IMR-90 (cell line): Measurements from ENCODE around the gene TIAM2.

ENCODE experiments used
- BHLHE40 ChIP-seq: fragments of 150-350 bp; IDR thresholded peaks from 2 replicates; pipeline ENCODE4 v1.6.1; 2016; ENCODE audit warnings: mild to moderate bottlenecking, low read depth, low read length
- CEBPB ChIP-seq: IDR thresholded peaks from 2 replicates; pipeline ENCODE4 v1.6.1; 2012; ENCODE audit warnings: low read depth, low read length, improper control_type of control experiment
- CHD1 ChIP-seq: IDR thresholded peaks from 2 replicates; pipeline ENCODE4 v1.6.1; 2012; ENCODE audit warnings: low read depth, low read length, improper control_type of control experiment
- CTCF ChIP-seq: conservative IDR thresholded peaks from 2 replicates; pipeline ENCODE4 v1.5.1; 2012; ENCODE audit warnings: mild to moderate bottlenecking, low read depth, low read length, improper control_type of control experiment
- ELK1 ChIP-seq: fragments of 150-350 bp; IDR thresholded peaks from 2 replicates; pipeline ENCODE4 v1.6.1; 2016; ENCODE audit warnings: low read depth, mild to moderate bottlenecking, low read length, moderate library complexity, borderline replicate concordance
- FOS ChIP-seq: fragments of 150-350 bp; IDR thresholded peaks from 2 replicates; pipeline ENCODE4 v1.6.1; 2016; ENCODE audit warnings: low read depth, low read length
- MAFK ChIP-seq: IDR thresholded peaks from 2 replicates; pipeline ENCODE4 v1.6.1; 2012; ENCODE audit warnings: low read depth, low read length, improper control_type of control experiment
- MAZ ChIP-seq: IDR thresholded peaks from 2 replicates; pipeline ENCODE4 v1.6.1; 2012; ENCODE audit warnings: low read depth, mild to moderate bottlenecking, low read length, improper control_type of control experiment, moderate library complexity, borderline replicate concordance
- POLR2A ChIP-seq: IDR thresholded peaks from 2 replicates; pipeline ENCODE4 v1.6.1; 2012; ENCODE audit warnings: mild to moderate bottlenecking, low read depth, low read length
- RAD21 ChIP-seq: IDR thresholded peaks from 2 replicates; pipeline ENCODE4 v1.6.1; 2012; ENCODE audit warnings: low read length, improper control_type of control experiment
- RFX5 ChIP-seq: IDR thresholded peaks from 2 replicates; pipeline ENCODE4 v1.8.0; 2012; ENCODE audit warnings: low read depth, mild to moderate bottlenecking, low read length, moderate library complexity
- SMC3 ChIP-seq: fragments of 150-350 bp; IDR thresholded peaks from 2 replicates; pipeline ENCODE4 v1.6.1; 2016; ENCODE audit warnings: low read depth, mild to moderate bottlenecking, antibody characterized with exemption, low read length, moderate library complexity
- TF ChIP-seq, protein P1 (sequence below): fragments of 150-350 bp; IDR thresholded peaks from 2 replicates; pipeline ENCODE4 v1.6.1; 2017; ENCODE audit warnings: mild to moderate bottlenecking, antibody characterized with exemption, low read length, low read depth

DNA sequence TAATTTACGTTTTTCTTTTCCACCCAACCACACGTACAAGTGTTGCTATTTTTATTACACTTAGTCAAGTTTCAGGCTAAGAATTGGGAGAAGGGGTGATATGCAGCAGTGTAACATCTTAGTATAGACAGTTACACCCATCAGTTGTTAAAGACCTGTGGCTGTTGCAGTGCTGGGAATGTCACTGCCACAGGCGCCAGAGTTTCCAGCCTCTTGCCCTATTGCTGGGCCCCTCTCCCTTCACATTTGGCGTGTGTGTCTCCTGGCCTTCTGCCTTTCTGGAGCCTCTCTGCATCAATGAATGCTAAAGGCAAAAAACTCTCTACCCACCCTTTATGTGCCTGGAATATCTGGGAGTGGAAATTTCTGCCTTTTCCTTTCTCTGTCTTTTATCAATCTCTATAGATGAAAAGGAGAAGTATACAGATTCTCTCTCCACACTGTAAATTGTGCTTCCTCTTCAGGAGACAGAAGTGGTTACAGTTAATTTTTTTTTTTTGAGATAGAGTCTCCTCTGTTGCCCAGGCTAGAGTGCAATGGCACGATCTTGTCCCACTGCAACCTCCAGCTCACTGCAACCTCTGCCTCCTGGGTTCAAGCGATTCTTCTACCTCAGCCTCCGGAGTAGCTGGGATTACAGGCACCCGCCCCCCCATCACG, 73.0 kb downstream of the TIAM2 start:
- TF ChIP-seq CTCF = no peak
- TF ChIP-seq POLR2A = no peak
- no peak for TF ChIP-seq FOS
- TF ChIP-seq, protein P1, sequence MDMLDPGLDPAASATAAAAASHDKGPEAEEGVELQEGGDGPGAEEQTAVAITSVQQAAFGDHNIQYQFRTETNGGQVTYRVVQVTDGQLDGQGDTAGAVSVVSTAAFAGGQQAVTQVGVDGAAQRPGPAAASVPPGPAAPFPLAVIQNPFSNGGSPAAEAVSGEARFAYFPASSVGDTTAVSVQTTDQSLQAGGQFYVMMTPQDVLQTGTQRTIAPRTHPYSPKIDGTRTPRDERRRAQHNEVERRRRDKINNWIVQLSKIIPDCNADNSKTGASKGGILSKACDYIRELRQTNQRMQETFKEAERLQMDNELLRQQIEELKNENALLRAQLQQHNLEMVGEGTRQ = no peak
- TF ChIP-seq MAZ = no peak
- TF ChIP-seq CHD1 = no peak
- TF ChIP-seq SMC3 = no peak
- no peak for TF ChIP-seq RFX5
- TF ChIP-seq ELK1 = no peak
- TF ChIP-seq BHLHE40 = no peak
- no peak for TF ChIP-seq MAFK
- TF ChIP-seq RAD21 = no peak
- no peak for TF ChIP-seq CEBPB
